Suppressor macrophage treated with lipopolysaccharide for 4 hours (primary cell): Measurements from ENCODE around the gene SLC12A7.
"Not testable (repeated sequence)": the region's sequence is repeated elsewhere in the genome, so short reads cannot be mapped to it uniquely, and the experiment has no call there.

Experiments used
- DNase-seq: peaks from one replicate; pipeline ENCODE4 v3.0.0-alpha.2; 2020

SLC12A7 gene

DNA sequence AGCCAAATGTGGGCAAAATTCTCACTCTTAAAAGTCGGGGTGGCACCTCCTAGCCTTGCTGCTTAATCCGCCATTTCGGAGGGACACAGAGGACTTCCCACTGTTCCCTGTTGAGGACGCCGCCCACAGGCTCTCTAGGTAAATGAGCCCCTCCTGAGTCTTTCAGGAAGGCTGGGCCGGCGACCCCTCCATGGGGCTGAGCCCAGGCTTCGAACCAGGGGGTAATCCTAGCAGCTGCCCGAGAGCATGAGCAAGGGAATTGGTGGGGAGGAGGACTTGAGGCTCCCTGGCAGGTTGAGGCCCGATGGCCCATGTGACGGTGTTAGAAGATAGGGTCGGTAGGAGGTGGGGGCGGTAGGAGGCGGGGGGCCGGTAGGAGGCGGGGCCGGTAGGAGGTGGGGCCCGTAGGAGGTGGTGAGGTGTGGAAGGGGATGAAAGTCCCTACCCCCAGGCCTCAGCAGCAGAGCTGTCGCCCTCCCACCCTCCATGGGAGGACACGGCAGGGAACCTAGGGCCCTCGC is 17.1 kb downstream of the SLC12A7 start:
- DNase-seq, result no peak

DNA sequence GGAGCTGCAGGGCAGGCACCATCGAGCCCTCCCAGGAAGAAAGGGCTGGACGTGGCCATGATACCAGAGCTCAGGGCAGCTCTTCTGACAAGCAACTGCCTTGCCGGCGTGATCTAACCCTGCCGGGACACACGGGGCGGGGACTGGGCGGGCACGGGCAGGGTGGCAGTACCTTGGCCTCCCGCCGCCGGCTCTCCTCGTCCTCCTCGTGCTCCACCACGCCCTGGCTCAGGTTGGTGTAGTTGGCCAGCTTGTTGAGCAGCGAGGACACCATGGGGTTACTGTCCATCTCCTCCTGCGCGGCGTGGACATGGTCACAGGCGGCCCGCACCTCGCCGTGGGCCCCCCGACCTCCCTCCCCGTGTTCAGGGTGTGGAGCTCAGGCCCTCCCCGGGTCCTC is 18.5 kb downstream of the SLC12A7 start:
- DNase-seq, result no peak

DNA sequence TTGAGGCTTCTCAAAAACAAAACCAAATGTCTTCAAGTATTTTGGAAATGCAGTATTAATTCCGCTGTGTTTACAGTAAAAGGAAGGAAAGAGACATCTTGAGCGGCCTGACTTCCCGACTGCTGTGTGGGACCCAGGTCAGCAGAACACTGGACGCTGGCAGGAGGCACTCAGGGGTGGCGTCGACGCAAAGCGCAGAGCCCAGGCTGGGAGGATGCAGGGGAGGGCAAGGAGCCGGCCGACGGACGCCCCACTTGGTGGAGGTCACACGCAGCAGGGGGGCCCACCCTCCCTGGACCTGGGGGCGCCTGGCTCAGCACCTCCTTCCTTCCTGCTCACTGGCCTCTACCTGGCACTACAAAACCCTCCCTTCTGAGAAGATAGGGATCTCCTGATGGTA is 19.7 kb downstream of the SLC12A7 start:
- DNase-seq, result no peak

DNA sequence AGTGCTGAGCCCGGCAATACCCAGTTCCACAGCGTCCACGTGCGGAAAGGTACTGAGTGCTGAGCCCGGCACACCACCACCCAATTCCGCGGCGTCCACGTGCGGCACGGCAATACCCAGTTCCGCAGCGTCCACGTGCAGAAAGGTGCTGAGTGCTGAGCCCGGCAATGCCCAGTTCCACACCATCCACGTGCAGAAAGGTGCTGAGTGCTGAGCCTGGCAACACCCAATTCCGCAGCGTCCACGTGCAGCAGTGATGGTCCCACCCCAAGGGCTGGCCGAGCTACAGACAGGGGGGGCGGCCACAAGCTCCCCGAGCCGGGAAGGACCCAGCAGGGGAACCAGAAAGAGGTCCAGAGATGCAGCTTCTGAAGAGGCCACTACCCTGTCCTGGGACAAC is 20.2 kb downstream of the SLC12A7 start:
- no peak for DNase-seq

DNA sequence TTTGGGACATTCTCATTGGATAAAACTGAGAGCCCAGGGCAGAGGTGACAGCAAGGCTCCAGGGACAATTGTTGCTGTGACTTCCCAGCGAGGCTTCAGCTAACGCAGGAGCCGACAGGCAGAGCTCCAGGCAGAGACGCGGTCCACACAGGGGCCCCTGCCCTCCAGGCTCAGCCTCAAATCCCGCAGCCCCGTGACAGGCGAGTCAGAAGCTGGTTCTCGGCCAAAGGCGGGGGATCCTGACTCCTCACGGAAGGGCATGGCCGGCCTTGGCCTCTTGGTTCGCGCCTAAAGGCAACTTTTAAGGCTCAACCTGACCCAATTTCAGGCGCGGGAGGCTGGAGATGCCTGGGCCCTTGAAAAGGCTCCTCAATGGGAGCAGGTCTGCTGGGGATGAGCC is 21.3 kb downstream of the SLC12A7 start:
- DNase-seq, result no peak

DNA sequence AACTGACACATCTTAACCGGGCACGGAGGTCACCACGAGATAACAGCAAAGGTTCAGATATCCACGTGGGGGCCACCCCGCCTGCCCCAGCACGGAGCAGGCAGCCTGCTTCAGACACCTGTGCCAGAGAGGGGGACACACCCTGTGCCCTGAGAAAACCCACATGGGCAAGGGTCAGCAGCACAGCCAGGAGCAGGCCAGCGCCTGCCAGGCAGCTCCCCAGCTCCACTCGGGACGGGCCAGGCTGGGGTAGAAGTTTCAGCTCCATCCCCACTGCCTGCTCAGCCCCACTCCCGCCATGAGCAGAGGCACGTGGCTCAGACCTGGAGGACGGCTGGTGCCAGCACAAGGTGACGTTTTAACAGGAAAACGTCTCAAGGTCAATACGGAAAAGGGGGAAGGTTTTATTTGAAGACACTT is 22.2 kb downstream of the SLC12A7 start:
- no peak for DNase-seq

DNA sequence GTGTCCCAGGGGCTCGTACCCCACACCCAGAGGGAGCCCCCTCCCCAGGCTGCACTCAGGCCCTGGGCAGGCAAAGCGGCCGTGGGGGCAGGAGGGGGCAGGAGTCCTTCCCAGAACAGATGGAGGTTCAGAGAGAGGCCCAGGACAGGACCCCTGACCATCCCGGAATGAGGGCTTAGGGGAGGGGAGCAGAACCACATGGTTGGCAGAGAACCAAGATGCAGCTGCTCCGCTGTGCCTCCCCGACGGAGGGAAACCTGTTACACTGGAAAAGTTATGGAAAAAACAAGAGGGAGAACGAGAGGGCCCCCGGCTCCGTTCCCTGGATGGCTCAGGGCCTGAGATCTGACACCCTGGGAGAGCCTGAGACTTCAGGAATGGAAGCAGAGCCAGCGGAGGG is 22.7 kb downstream of the SLC12A7 start:
- DNase-seq, result no peak

DNA sequence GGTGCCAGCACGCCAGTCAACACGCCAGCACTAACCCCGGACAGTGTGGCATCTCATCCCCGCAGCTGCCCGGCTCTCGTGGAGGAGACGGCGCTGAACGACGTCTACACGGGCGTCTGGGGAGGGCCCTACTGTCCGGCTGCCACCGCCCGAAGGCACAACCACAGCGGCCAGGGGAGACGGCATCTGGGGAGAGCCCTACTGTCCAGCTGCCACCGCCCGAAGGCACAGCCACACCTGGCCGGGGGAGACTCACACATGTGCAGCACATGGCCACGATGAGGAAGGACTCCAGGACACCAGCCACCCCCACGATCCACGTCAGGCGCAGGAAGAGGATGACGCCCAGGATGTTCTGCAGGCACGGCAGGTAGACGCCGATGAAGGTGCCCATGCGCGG is 23.1 kb downstream of the SLC12A7 start:
- DNase-seq, result no peak

DNA sequence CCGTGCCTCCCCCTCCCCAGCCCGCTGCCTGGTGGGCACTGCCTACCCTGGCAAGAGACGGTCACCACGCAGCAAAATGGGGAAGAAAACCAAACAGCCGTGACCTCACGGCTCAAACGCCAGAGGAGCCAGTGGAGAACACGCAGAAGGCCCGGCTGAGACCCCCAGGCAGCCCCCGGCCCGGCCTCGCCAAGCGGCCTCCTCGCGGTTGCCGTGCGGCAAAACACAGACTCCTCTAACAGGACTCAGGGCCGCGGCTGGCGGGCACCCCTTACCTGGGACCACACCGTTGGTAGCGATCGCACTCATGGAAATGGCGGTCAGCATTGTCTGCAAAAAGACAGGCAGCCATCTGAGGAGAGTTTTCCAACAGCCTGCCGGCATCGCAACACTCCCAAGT is 23.8 kb downstream of the SLC12A7 start:
- no peak for DNase-seq

DNA sequence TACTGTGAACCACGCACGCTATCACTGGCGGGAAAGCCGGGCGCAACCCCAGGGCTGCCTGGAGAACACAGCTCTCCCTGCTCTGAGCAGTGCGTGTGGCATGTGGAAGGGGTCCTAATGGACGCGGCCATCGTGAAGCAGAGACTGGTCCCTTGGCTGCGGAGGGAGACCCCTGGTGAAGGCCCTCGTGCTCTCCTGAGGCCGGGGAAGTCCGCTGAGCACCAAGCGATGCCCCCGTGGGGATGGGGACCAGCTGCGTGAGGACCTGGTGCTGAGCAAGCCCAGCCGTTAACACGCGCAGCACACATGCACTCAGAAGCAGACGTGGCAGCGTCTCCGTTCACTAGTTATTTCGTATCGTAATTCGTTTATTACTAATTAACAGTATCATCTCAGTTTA is 24.4 kb downstream of the SLC12A7 start:
- DNase-seq, result no peak

DNA sequence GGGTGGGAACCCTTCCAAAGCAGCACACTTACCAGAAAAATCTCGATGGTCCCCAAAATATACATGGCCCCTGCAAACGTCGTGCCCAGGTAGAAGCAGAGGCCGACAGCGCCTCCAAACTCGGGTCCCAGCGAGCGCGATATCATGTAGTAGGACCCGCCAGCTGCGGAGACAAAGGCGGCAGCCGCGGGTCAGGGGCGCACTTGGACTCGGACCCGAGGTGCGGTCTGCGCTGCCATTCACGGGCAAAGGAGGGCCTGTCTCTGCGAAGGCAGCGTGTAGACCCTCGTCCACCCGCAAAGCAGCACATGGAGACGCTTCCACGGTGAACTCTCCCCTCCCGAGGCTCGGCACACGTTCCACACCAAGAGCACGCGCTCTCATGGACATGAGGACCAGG is 25.0 kb downstream of the SLC12A7 start:
- no peak for DNase-seq

DNA sequence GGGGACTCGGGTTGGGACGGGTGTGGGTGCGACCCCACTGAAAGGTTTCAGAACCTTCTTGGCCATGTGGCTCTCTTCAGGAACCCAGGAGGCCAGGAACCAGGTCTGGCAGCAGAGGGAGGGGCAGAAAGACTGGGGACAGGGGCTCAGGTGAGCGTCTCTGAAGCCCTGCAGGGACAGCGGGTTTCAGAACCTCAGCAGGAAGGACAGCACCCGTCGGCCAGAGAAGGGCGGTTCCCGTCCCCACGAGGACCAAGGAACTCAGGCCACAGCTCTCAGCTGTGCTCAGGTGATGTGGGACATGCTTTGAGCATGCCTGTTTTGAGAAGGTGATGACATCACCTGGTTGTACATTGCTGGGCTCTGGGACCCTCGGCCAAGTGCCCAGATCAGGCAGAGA is 25.7 kb downstream of the SLC12A7 start:
- no peak for DNase-seq

DNA sequence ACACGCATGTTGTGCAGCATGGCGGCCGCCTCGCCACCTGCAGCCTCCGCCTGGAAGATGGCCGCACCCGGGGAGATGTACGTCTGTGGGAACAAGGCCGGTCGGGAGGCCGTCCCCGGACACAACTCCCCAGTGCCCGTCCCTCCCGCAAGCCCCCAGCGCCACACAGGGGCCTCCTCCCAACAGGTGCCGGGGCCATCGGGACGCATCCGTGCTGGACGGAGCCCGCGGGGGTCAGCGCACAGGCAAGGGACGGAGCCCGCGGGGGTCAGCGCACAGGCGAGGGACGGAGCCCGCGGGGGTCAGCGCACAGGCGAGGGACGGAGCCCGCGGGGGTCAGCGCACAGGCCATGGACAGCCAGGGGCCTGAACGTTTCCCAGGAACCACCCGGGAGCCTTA is 26.5 kb downstream of the SLC12A7 start:
- no peak for DNase-seq

DNA sequence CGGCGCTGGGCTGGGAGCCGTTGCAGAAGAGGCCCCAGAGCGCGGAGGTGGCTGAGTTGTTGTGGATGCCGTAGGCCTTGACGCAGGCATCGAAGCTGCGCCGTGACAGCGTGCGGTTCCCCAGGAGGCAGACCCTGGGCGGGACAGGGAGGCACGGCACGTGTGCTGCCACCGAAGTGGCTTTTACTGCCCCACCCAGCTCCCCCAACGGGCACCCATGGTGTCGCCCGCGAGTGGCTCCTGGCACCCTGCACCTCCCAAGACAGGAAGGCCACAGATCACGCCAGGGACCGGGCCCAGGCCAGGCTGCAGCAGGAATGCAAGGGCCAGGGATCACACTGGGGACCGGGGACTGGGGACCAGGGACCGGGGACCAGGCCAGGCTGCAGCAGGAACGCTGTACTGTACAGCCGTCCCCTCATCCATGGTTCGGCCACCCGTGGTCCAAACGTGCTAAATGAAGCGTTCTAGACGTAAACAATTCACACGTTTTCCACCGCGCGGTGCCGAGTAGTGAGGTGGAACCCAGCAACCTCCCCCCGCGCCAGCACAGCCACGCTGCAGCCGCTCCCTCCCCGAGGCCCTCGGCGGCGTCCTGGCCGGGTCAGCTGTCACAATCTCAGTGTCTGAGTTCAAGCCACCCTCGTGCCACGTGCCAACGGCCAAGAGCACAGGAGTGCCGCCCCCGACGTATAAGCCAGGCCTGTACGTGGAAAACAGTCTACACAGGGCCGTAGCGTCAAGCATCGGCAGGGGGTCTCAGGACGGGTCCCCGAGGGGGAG is 27.8 kb downstream of the SLC12A7 start:
- no peak for DNase-seq

DNA sequence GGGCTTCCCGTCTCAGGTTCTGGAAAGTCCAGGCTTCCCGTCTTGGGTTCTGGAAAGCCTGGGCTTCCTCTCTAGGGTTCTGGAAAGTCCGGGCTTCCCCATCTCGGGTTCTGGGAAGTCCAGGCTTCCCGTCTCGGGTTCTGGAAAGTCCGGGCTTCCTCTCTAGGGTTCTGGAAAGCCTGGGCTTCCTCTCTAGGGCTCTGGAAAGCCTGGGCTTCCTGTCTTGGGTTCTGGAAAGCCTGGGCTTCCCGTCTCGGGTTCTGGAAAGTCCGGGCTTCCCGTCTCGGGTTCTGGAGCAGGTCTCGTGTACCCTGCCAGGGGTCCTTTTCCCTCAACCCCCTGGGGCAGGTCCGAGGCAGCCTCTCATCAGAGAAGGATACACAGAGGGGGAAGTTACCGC is 28.8 kb downstream of the SLC12A7 start:
- DNase-seq, result not testable (repeated sequence)

DNA sequence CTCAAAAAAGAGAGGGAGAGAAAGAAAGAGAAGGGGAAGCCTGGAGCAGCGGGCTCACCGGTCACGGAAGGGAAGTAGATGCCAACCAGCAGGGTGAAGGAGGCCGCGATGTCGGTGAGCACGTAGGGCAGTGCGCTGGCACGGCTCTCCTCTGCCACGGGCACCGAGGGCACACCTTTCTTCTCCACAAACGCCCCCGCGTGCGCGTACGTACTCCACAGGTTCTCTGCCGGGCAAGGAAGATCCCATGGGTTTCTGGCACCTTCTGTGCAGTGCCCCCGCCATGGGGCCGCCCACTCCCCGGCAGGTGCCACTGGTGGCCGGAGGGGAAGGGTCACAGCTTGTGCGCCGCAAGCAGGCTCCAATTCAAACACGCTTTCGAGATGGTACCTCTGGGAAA is 30.3 kb downstream of the SLC12A7 start:
- DNase-seq, result no peak

DNA sequence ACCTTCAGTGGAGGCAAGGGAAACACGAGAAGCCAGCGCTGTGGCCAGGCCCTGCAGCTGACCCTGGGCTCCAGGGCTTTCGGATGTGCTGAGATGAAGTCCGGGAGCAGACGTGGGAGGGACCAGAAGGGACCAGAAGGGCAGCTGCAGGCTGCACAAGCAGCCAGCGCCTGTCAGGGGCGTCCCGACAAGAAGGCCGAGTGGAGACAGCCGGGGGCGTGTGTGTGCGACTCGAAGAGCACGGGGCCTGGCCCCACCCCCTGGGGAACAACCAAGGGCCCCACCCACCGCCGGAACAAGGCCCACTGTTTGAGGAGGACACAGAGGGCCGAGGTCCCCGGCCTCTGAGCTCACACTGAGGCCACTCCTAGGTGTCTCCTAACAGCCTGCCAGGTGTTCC is 31.4 kb downstream of the SLC12A7 start:
- no peak for DNase-seq

DNA sequence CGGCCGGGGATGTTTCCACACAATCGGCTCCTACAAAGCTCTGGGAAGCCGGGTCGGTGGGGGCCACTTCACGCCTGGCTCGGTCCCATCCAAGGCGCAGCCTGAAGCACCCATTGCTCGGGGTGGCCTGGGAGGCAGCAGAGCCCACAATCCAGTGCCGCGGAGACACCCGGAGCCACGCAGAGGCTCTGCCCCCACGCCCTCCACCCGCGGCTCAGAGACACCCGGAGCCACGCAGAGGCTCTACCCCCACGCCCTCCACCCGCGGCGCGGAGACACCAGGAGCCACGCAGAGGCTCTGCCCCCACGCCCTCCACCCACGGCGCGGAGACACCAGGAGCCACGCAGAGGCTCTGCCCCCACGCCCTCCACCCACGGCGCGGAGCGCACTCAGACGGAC is 31.9 kb downstream of the SLC12A7 start:
- no peak for DNase-seq

DNA sequence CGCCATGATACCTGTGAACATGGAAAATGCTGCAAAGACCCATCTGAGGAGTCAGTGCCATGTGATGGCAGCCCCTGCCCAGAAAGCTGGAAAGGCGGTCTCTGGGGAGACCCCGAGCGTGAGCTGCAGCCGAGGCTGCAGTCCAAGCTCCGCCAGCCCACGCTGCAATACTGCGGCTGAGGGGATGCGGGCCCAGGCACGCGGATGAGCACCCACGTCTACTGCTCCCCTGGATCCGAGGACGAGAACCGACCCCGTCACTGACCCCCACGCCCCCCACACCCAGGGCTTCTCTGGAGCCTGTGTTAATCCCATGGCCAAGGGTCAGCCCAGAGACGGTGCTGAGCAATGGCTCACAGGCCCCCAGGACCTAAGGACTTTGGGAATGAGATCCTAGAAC is 32.4 kb downstream of the SLC12A7 start:
- no peak for DNase-seq

DNA sequence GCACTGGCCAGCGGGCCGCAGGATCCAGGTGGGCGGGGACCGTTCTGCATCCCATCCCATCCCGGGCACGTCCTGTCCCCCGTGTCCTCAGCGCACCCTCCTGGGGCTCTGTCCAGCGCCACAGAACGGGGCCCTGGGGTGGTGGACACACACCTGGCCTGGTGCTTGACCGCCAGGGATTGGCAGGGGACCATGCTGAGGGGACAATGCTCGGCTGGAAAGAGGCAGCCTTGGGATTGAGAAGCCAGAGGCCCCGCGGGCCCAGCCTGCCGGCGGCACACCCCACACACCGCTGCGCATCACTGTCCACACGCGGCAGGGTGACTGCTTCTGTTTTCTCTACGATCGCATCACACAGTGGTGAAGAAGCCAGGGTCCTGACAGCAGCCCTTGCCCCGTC is 33.0 kb downstream of the SLC12A7 start:
- no peak for DNase-seq

DNA sequence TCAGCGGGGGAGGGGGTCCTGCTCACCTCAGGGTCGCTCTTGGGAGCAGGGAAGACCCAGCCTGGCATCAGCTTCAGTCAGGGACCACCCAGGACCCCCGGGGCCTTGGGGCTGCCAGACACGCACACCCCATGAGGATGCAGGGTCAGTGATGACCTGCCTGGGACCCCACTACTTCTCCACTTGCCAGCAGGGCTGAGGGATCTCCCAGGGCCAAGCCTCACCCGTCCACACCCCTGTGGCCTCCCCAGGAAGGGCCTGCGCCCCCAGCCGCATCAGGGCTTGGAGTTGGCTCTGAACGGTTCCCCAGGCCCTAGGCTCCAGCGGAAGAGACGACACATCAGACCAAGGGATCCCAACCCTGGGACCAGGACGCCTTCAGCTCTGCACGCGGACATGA is 33.7 kb downstream of the SLC12A7 start:
- DNase-seq, result no peak

DNA sequence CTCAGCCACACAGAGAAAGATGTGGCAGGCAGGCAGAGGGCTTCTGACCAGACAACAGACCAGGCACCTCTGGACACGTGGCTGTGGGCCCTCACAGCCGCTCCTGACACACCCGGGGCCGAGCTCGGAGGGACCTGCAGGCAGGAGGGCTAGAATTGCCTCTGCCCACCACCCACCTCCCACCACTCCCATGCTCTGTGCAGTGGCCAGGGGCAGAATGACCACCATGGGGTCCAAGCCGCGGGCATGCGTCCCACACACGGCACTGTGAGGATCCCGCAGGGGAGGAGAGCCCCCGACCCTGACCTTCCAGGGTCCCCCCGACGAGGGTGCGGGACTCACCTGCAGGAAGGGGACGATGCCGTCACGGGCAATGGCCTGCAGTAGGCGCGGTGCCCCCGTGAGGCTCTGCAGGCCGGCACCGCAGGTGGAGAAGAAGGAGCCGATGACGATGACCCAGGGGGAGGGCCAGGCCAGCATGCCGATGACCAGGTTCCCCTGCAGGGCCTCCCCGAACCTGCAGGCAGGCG is 34.3 kb downstream of the SLC12A7 start:
- DNase-seq, result no peak

DNA sequence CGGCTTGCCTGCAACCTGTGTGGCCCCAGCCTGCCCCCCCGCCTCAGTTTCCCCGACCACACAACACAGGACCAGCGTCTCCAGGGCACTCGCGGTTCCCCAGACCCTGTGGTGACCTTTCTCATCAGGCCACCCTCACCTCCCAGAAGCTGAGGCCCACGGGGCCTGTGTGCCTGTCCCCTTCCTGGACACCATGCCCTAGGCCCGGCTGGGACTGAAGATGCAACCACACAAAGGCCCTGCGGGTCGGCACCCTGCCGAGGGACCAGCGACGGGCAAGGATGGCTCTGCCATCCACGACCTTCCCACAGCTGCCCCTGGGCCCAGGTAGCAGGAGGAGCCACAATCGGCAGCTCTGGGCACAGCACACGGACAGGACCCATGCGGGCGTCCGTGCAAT is 34.8 kb downstream of the SLC12A7 start:
- DNase-seq, result no peak

DNA sequence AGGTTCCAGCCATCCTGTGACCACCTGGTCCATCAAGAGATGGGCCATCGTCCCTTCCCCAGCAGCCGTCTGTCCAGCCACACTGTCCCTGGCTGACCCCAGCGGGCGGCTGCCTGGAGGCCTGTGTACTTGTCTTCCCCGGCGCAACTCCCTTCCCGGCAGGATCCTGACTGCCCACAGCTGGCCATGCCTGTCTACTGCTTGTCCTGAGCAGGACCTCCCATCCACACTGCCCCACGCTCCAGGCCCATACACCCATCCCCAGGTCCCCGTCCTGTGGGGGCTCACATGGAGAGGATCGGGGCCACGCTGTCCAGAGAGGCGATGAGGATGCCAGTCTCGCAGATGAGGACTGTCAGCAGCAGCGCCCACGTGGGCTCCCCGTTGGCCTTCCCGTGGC is 35.5 kb downstream of the SLC12A7 start:
- no peak for DNase-seq

DNA sequence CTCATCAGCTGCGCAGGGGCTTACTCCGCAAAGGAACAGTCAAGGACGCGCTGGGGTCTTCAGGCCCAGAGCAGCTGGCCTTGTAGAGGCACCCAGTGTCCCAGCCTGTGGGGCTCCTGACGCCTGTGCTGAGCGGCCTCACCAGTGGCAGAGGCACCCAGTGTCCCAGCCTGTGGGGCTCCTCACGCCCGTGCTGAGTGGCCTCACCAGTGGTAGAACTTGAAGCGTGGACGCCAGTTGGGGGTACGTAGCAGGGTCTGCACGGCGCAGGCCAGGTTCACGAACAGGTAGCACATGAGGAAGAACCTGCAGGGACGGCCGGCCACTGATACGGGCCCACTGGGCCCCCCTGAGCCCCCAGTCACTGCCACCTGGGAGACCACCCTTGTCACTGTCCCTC is 35.9 kb downstream of the SLC12A7 start:
- DNase-seq, result no peak
